SK-N-SH (cell line): Measurements from ENCODE around the gene DNMBP.

Experiments used
- CTCF ChIP-seq: fragments of 200-600 bp; sonication (generic); IDR thresholded peaks from 2 replicates; pipeline ENCODE4 v1.6.1; 2017; ENCODE audit warnings: antibody characterized with exemption, mild to moderate bottlenecking, moderate library complexity
- EP300 ChIP-seq, 2 experiments: IDR thresholded peaks; 2 replicates each; pipeline versions ENCODE4 v1.4.0 to v1.6.1; 2012; ENCODE audit warnings: borderline replicate concordance in 1 of 2, low read depth in 1 of 2, low read length in 1 of 2
- MXI1 ChIP-seq: IDR thresholded peaks from 2 replicates; pipeline ENCODE4 v1.6.1; 2012; ENCODE audit warnings: mild to moderate bottlenecking, low read depth, low read length, improper control_type of control experiment
- SIN3A ChIP-seq: IDR thresholded peaks from 2 replicates; pipeline ENCODE4 v1.6.1; 2012; ENCODE audit warnings: low read depth, mild to moderate bottlenecking, low read length, moderate library complexity, borderline replicate concordance

GRCh38 chr10:99943908-99944307, 65.8 kb downstream of the DNMBP start:
- TF ChIP-seq SIN3A (no peak), MXI1 (no peak), EP300 (IDR thresholded peaks at IDR 0.05; ENCODE audit: borderline replicate concordance in 1 of 2, low read depth in 1 of 2, low read length in 1 of 2) (no peak), CTCF (no peak)
